Measurements from ENCODE around the gene ROR2. TPM values are rescaled to one million over a fixed set of nuclear protein-coding genes. Genes with fewer than 3 reads are reported as not detected.

Gene ROR2
- total and polyA plus RNA-seq, 4 donors: 0.13 to 0.84 (median 0.52) TPM

- no peak for TF ChIP-seq CTCF (IDR thresholded peaks at IDR 0.05; ENCODE audit: low read depth, low read length, missing input control)
- no peak for TF ChIP-seq YY1 (IDR thresholded peaks at IDR 0.05)
Observed at GRCh38 chr9:91946653-91947488, 3.2 kb downstream of the ROR2 start (continued).

GRCh38 chr9:91946196-91946595 is 3.8 kb downstream of the ROR2 start:
- Histone ChIP-seq H3K9ac (ENCODE audit: low read depth in 1 of 2, low read length in 2 of 2) (no peak overlapping the region), H3K36me3 (ENCODE audit: control insufficient read depth in 4 of 4, insufficient read depth in 3 of 4, low read depth in 1 of 4, low read length in 3 of 4) (no peaks in the 10 kb centered on the region), H3K4me3 (ENCODE audit: low read depth in 1 of 3, low read length in 3 of 3) (no peak overlapping the region), H3K27ac (ENCODE audit: low read depth in 1 of 2, low read length in 2 of 2) (no peak overlapping the region), H3K9me3 (ENCODE audit: control insufficient read depth in 4 of 4, low read length in 3 of 4) (peaks cover 0 to 3% (median 0%) of the 10 kb centered on the region in 4 donors), H3K27me3 (ENCODE audit: control insufficient read depth in 4 of 4, insufficient read depth in 4 of 4, low read length in 3 of 4) (peaks cover 8 to 13% (median 12%) of the 10 kb centered on the region in 4 donors), H3K4me1 (ENCODE audit: control insufficient read depth in 4 of 4, insufficient read depth in 4 of 4, low read length in 3 of 4) (peaks cover 9 to 20% (median 18%) of the 10 kb centered on the region in 4 donors)
- DNase-seq (ENCODE audit: low spot score): no peak
- no peak for TF ChIP-seq RAD21 (IDR thresholded peaks at IDR 0.05)
- TF ChIP-seq EGR1 (IDR thresholded peaks at IDR 0.05; ENCODE audit: low read depth in 2 of 2): no peak
- TF ChIP-seq JUND (IDR thresholded peaks at IDR 0.05): no peak
- no peak for TF ChIP-seq SP1 (IDR thresholded peaks at IDR 0.05)
- no peak for TF ChIP-seq ZBTB33 (IDR thresholded peaks at IDR 0.05)
- TF ChIP-seq TAF1 (conservative IDR thresholded peaks at IDR 0.05): no peak
- no peak for TF ChIP-seq CTCF (IDR thresholded peaks at IDR 0.05; ENCODE audit: low read depth, low read length, missing input control)
- no peak for TF ChIP-seq NR2F2 (IDR thresholded peaks at IDR 0.05)
- no peak for TF ChIP-seq YY1 (IDR thresholded peaks at IDR 0.05)
- WGBS: 45% methylated on average over 5 of the region's 5 CpGs

- WGBS: 39% methylated on average over 10 of the region's 10 CpGs
- H3K4me3 ChIP-seq (ENCODE audit: low read depth in 1 of 3, low read length in 3 of 3): no peak overlapping the region
- no peaks in the 10 kb centered on the region for H3K36me3 ChIP-seq (ENCODE audit: control insufficient read depth in 4 of 4, insufficient read depth in 3 of 4, low read depth in 1 of 4, low read length in 3 of 4)
- H3K27me3 ChIP-seq (ENCODE audit: control insufficient read depth in 4 of 4, insufficient read depth in 4 of 4, low read length in 3 of 4): peaks cover 6 to 12% (median 10%) of the 10 kb centered on the region in 4 donors
- no peak for DNase-seq (ENCODE audit: low spot score)
- peaks cover 0 to 3% (median 0%) of the 10 kb centered on the region in 4 donors for H3K9me3 ChIP-seq (ENCODE audit: control insufficient read depth in 4 of 4, low read length in 3 of 4)
- no peak overlapping the region for H3K27ac ChIP-seq (ENCODE audit: low read depth in 1 of 2, low read length in 2 of 2)
- peaks cover 7 to 19% (median 16%) of the 10 kb centered on the region in 4 donors for H3K4me1 ChIP-seq (ENCODE audit: control insufficient read depth in 4 of 4, insufficient read depth in 4 of 4, low read length in 3 of 4)
- H3K9ac ChIP-seq (ENCODE audit: low read depth in 1 of 2, low read length in 2 of 2): no peak overlapping the region
- TF ChIP-seq ZBTB33 (IDR thresholded peaks at IDR 0.05): no peak
- TF ChIP-seq SP1 (IDR thresholded peaks at IDR 0.05): no peak
- TF ChIP-seq RXRA (IDR thresholded peaks at IDR 0.05): no peak
- TF ChIP-seq FOXA1 (IDR thresholded peaks at IDR 0.05): no peak
- no peak for TF ChIP-seq YY1 (IDR thresholded peaks at IDR 0.05)
- TF ChIP-seq CTCF (IDR thresholded peaks at IDR 0.05; ENCODE audit: low read depth, low read length, missing input control): no peak
- TF ChIP-seq TAF1 (conservative IDR thresholded peaks at IDR 0.05): no peak
- no peak for TF ChIP-seq GABPA (IDR thresholded peaks at IDR 0.05 in 1 of 2, conservative IDR thresholded peaks at IDR 0.05 in 1 of 2)
- no peak for TF ChIP-seq ATF3 (IDR thresholded peaks at IDR 0.05)
- no peak for TF ChIP-seq HNF4G (IDR thresholded peaks at IDR 0.05)
- TF ChIP-seq MAX (IDR thresholded peaks at IDR 0.05): no peak
Observed at GRCh38 chr9:91945277-91946085, 4.5 kb downstream of the ROR2 start.

Measured in liver (tissue), 9 donors.